ENCODE results near the gene CNTN1. TPM values are rescaled to one million over a fixed set of nuclear protein-coding genes. Genes with fewer than 3 reads are reported as not detected.

CNTN1 gene
- total and polyA plus RNA-seq, 2 of the 4 experiments (the other 2 are of a cell fraction) = 0.10 to 0.18 TPM

- in situ Hi-C loops (cut with MboI; ENCODE audit: low sequenced_read_pairs) (no loop called here), intact Hi-C loops (cut with micrococcal nuclease) (no loop called here), dilution Hi-C loops (cut with HindIII; ENCODE audit: low sequenced_read_pairs, unreplicated experiment) (no loop called here)
- Histone ChIP-seq H2BK15ac (ENCODE audit: low read depth, low read length) (no peak overlapping the region), H2BK20ac (ENCODE audit: low read depth, low read length) (no peak overlapping the region), H2AFZ (replicated peaks; ENCODE audit: low read length, poor library complexity) (no peak overlapping the region), H3K36me3 (ENCODE audit: control insufficient read depth, insufficient read depth, low read length) (no peaks in the 10 kb centered on the region), H3K9me3 (ENCODE audit: control insufficient read depth, insufficient read depth, low read length) (no peaks in the 10 kb centered on the region), H4K20me1 (ENCODE audit: insufficient read depth, low read length) (no peaks in the 10 kb centered on the region), H2BK120ac (ENCODE audit: low read depth, low read length) (no peak overlapping the region), H2AK5ac (ENCODE audit: low read depth, low read length) (no peak overlapping the region), H4K5ac (ENCODE audit: low read depth, low read length) (no peak overlapping the region), H3K4me1 (ENCODE audit: control insufficient read depth, insufficient read depth, low read length) (no peaks in the 10 kb centered on the region), H3K9me1 (ENCODE audit: insufficient read depth, low read length) (no peaks in the 10 kb centered on the region), H4K8ac (ENCODE audit: low read depth in 2 of 2, low read length in 2 of 2) (no peak overlapping the region), H3K18ac (ENCODE audit: low read depth, low read length) (no peak overlapping the region), H3K27me3 (ENCODE audit: control insufficient read depth, insufficient read depth, low read length) (no peaks in the 10 kb centered on the region), H4K91ac (ENCODE audit: insufficient read depth, low read depth, low read length) (no peak overlapping the region), H3K79me1 (ENCODE audit: low read depth in 1 of 2, low read length in 2 of 2) (no peaks in the 10 kb centered on the region), H3K4me2 (ENCODE audit: low read depth, low read length) (no peak overlapping the region), H3K9ac (ENCODE audit: low read depth, low read length) (no peak overlapping the region), H3K4ac (ENCODE audit: low read depth, low read length) (no peak overlapping the region), H3K14ac (replicated peaks; ENCODE audit: low read depth, low read length) (no peak overlapping the region), H2AK9ac (replicated peaks; ENCODE audit: low read depth, low read length, poor library complexity) (no peak overlapping the region), H3K4me3 (ENCODE audit: insufficient read depth, low read depth, low read length) (no peak overlapping the region), H3K56ac (ENCODE audit: extremely low read depth, insufficient read depth, low read length) (no peak overlapping the region), H2BK5ac (ENCODE audit: low read depth, low read length, poor library complexity, severe bottlenecking) (no peak overlapping the region), H3K27ac (ENCODE audit: insufficient read depth, low read length) (no peak overlapping the region), H3K23ac (ENCODE audit: low read depth, low read length) (no peak overlapping the region)
- ChIA-PET POLR2A (ENCODE audit: unreplicated experiment) (no interaction called here), CTCF (no interaction called here)
- TF ChIP-seq, protein P1, sequence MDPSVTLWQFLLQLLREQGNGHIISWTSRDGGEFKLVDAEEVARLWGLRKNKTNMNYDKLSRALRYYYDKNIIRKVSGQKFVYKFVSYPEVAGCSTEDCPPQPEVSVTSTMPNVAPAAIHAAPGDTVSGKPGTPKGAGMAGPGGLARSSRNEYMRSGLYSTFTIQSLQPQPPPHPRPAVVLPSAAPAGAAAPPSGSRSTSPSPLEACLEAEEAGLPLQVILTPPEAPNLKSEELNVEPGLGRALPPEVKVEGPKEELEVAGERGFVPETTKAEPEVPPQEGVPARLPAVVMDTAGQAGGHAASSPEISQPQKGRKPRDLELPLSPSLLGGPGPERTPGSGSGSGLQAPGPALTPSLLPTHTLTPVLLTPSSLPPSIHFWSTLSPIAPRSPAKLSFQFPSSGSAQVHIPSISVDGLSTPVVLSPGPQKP (IDR thresholded peaks at IDR 0.05; ENCODE audit: borderline replicate concordance, low read depth, low read length) = no peak
- no peak for TF ChIP-seq MAFK (IDR thresholded peaks at IDR 0.05; ENCODE audit: low read depth, low read length)
- TF ChIP-seq POLR2A (IDR thresholded peaks at IDR 0.05; ENCODE audit: low read depth, low read length) = no peak
- no peak for TF ChIP-seq CTCF (conservative IDR thresholded peaks at IDR 0.05; ENCODE audit: low read depth, low read length)
- no peak for TF ChIP-seq CHD1 (IDR thresholded peaks at IDR 0.05; ENCODE audit: low read depth, low read length)
- no peak for TF ChIP-seq FOS (IDR thresholded peaks at IDR 0.05; ENCODE audit: low read depth, low read length)
- no peak for TF ChIP-seq NFE2L2 (IDR thresholded peaks at IDR 0.05; ENCODE audit: low read depth, low read length)
- TF ChIP-seq BHLHE40 (IDR thresholded peaks at IDR 0.05; ENCODE audit: low read depth, low read length) = no peak
- no peak for TF ChIP-seq USF2 (IDR thresholded peaks at IDR 0.05; ENCODE audit: low read depth, low read length)
- no peak for TF ChIP-seq RCOR1 (IDR thresholded peaks at IDR 0.05; ENCODE audit: insufficient replicate concordance, low read length)
- TF ChIP-seq MXI1 (IDR thresholded peaks at IDR 0.05; ENCODE audit: borderline replicate concordance, low read depth, low read length) = no peak
- no peak for TF ChIP-seq RFX5 (IDR thresholded peaks at IDR 0.05; ENCODE audit: low read depth, low read length)
- TF ChIP-seq MAZ (IDR thresholded peaks at IDR 0.05; ENCODE audit: borderline replicate concordance, low read depth, low read length) = no peak
- TF ChIP-seq RAD21 (IDR thresholded peaks at IDR 0.05; ENCODE audit: low read length) = no peak
- no peak for TF ChIP-seq SMC3 (IDR thresholded peaks at IDR 0.05; ENCODE audit: low read depth, low read length)
- no peak for TF ChIP-seq CEBPB (IDR thresholded peaks at IDR 0.05; ENCODE audit: low read depth, low read length)
- no TSS peak for BruUV-seq (replicated peaks)
- no peak for ATAC-seq (ENCODE audit: low read depth)
- no peak for DNase-seq
- no CpG with 5 or more reads among the region's 1 CpG for WGBS, 2 experiments (ENCODE audit: extremely low coverage in 2 of 2, insufficient read length in 1 of 2)
Observed at GRCh38 chr12:40853221-40853620, 161.0 kb downstream of the CNTN1 start.

All from IMR-90 (cell line).